GM19240 (cell line): ENCODE results near the gene IFI44.

Experiments
- DNase-seq: peaks from one replicate; pipeline ENCODE4 v3.0.0; 2011; ENCODE audit warnings: low spot score; ENCODE audit not compliant: insufficient read length

Gene IFI44

GRCh38 chr1:78649628-78650027 is at the start of gene IFI44:
Gene IFI44 (plus strand): TSS chr1:78649831. CDS start chr1:78650196, 365 bp downstream.
- DNase-seq, result no peak

GRCh38 chr1:78601068-78601467 is 48.6 kb upstream of the IFI44 start:
- DNase-seq, result no peak

DNA sequence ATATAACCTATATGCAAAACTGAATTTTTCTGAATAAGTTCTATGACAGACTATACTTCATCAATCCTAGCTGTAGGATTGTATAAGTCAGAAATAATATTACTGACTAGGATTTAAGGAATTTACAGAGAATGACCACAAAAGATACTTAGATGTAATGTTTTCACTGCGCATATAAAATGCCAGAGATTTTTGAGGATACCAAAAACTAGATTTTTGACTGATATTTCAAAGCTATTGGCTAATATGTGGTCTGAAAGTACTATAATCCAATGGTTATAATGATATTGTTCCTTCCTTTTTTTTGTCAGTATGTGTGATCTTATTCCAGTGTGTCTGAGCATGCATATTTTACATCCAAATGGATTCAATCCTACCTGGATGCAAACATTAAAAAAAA is 46.4 kb upstream of the IFI44 start:
- no peak for DNase-seq

DNA sequence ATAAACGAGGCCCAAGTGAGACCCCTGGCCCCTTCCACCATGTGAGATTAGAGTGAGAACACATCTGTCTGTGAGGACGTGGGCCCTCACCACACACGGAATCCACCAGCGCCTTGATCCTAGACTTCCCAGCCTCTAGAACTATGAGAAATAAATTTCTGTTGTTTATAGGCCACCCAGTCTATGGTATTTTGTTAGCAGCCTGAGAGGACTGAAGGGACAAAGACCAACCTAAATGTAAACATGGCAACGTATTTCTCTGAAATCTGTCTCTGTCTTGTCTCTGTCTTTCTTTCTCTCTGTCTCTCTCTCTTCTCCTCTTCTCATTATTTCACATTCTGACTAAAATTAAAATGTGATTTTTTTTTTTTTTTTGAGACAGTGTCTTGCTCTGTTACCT is 45.0 kb upstream of the IFI44 start:
- DNase-seq, result no peak

- no peak for DNase-seq
These were observed 43.4 kb upstream of the IFI44 start for GRCh38 chr1:78606274-78606673.

GRCh38 chr1:78607334-78607927 is 42.2 kb upstream of the IFI44 start:
- no peak for DNase-seq

- DNase-seq, result no peak
These were observed 41.7 kb upstream of the IFI44 start for GRCh38 chr1:78607944-78608343.

- peak; percentile 6 for DNase-seq
These were observed 32.0 kb upstream of the IFI44 start for GRCh38 chr1:78617615-78618026.

DNA sequence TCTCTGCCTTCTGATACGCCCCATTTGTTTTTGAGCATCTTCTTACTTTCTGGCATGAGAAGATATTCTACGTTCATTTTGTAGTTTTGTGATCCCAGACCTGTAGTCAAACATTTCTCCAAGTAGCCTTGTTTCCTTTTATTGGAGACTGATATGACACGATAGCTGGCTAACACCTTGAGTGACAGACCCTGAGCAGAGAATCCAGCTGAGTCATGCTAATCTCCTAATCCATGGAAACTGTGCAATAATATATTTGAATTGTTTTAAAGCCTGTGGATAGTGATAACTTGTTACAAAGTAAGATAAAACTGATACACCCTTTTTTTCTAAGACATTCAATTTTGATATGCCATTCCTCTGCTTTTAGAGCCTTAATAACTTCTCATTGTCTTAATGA is 30.6 kb upstream of the IFI44 start:
- DNase-seq, result no peak

GRCh38 chr1:78619446-78619802 is 30.2 kb upstream of the IFI44 start:
- no peak for DNase-seq

DNA sequence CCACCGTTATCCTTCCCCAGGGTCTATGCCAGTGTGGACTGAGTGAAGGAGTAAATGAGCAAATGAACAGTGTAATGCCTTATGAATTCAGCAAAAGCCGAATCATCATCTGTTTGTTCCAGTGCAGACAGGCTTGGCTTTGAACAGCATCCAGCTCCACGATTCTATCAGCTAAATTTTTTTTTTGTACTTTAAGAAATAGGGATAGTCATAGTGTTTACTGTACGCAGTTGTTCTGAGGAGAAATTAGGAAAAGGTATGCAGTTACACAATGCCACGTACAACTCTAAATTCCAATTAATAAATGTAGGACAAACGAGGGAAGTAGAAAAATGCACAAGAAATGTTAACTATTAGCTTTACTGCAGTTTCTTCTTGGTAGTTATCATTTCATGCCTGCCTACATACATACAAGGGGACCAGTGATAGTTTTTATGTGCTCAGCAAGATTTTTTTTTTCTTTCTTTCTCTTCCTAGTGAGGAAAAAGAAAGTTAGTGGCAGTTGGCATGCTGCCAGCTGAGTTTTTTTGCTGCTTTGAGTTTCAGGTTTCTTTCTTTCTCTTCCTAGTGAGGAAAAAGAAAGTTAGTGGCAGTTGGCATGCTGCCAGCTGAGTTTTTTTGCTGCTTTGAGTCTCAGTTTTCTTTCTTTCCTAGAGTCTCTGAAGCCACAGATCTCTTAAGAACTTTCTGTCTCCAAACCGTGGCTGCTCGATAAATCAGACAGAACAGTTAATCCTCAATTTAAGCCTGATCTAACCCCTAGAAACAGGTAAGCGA is 29.6 kb upstream of the IFI44 start, which contains the start of gene IFI44L:
Gene IFI44L, plus strand, starts transcription at position 646 of the 777 bp plus-strand sequence. CDS start 7,468 bp downstream, outside the sequence.
- DNase-seq, result no peak

DNA sequence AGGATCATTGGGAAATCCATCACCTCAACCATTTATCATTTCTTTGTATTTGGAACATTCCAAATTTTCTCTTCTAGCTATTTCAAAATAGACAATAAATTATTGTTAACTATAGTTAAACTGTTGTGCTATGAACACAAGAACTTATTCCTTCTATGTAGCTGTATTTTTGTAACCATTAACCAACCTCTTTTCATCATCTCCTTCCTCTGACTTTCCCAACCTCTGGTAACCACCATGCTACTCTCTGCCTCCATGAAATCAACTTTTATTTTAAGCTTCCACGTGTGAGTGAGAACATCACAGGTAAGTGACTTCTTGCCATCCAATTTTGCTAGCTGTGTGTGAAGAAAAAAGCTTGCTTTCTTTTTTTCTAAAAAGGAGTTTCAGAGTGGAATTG is 29.0 kb upstream of the IFI44 start:
- DNase-seq, result no peak

- DNase-seq, result no peak
These were observed 27.1 kb upstream of the IFI44 start for GRCh38 chr1:78622548-78622947.

DNA sequence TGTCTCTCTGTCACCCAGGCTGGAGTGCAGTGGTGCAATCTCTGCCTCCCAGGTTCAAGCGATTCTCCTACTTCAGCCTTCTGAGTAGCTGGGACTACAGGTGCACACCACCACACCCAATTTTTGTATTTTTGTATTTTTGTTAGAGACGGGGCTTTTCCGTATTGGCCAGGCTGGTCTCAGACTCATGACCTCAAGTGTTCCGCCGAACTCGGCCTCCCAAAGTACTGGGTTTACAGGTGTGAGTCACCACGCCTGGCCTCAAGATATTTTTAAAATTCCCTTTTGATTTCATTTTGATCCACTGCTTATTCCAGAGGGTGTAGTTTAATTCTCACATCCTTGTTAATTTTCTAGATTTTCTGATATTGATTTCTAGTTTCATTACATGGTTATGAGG is 25.6 kb upstream of the IFI44 start:
- no peak for DNase-seq

DNA sequence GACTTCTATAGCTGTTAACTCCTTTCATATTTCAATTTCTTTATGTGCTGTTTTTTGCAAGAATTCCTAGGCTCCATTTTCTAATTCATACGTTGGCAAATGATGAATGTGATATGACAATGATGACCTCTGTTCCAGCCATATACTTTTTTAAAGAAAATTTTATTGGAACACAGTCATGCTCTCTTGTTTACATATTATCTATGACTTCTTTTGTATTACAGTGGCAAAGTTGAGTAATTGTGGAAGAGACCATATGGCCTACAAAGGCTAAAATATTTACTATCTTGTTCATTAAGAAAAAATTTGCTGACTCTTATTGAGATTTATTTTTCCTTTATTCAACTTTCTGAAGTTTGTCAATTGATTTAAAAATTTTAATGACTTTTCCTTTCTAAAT is 22.3 kb upstream of the IFI44 start:
- DNase-seq, result no peak

- DNase-seq, result no peak
These were observed 19.0 kb upstream of the IFI44 start for GRCh38 chr1:78630600-78630999.

DNA sequence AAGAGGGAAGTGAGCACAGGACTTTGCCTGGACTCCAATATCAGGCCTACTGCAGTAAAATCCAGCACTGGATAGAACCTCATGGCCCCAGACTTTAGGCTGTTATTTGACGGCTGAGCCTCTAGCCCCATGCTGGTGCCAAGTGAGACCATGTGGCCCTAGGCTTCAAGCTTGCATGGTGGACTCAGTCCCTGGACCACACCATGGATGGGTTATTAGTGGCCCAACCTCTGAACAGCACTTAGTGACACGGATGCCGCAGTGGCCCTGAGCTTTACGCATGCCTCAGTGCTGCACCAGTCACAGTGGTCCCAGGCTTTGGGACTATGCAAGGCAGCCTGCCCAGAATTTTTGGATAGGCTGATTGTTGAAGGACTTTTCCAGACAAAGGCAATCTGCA is 16.4 kb upstream of the IFI44 start:
- no peak for DNase-seq

- DNase-seq, result no peak
These were observed 9.2 kb upstream of the IFI44 start for GRCh38 chr1:78640462-78640861.

DNA sequence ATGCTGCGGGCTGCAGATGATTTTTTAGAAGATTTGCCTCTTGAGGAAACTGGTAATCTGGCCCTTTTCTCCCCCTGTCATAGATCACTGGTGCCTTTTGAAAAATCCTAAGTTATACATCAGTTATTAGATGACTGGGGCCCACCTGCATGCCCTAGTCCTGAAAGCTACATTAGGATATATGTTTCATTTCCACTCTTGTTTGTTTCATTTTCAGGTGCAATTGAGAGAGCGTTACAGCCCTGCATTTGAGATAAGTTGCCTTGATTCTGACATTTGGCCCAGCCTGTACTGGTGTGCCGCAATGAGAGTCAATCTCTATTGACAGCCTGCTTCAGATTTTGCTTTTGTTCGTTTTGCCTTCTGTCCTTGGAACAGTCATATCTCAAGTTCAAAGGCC is 8.1 kb upstream of the IFI44 start:
- DNase-seq, result no peak

DNA sequence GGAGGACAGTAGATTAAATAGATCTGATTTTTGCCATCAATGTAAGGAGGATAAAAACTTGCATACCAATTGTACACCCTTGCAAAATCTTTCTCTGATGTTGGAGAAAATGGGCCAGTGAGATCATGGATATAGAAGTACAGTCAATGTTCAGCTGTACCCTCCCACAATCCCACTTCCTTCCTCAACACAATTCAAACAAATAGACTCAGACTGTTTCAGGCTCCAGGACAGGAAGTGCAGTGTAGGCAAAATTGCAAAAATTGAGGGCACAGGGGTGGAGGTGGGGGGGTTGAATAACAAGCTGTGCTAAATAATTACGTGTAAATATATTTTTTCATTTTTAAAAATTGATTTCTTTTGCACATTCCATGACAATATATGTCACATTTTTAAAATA is 3.9 kb upstream of the IFI44 start:
- no peak for DNase-seq

GRCh38 chr1:78647238-78647637 is 2.4 kb upstream of the IFI44 start:
- no peak for DNase-seq

DNA sequence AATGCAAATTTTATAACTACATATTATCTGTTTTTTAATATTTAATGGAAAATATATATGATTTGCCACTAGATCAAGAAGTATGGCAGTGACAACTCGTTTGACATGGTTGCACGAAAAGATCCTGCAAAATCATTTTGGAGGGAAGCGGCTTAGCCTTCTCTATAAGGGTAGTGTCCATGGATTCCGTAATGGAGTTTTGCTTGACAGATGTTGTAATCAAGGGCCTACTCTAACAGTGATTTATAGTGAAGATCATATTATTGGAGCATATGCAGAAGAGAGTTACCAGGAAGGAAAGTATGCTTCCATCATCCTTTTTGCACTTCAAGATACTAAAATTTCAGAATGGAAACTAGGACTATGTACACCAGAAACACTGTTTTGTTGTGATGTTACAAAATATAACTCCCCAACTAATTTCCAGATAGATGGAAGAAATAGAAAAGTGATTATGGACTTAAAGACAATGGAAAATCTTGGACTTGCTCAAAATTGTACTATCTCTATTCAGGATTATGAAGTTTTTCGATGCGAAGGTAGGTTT is 556 bp downstream of the IFI44 start:
- no peak for DNase-seq

DNA sequence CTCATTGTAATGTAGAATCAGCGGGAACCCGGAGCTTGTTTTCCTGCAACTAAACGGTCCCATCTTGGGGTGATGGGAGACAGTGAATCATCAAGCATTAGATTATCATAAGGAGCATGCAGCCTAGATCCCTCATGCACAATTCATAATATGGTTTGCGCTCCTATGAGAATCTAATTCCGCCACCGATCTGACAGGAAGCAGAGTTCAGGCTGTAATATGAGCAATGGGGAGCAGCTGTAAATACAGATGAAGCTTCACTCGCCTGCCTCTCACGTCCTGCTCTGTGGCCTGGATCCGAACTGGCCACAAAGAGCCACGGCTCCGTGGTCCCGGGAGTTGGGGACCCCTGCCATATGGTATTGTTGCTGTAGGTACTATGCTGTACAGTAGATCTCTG is 1.6 kb downstream of the IFI44 start:
- no peak for DNase-seq
